B cell (primary cell): ENCODE results near the gene KCNJ4. TPM values are rescaled to one million over a fixed set of nuclear protein-coding genes. Genes with fewer than 3 reads are reported as not detected.

Source experiments
- ATAC-seq: fragments of 200-7000 bp; cut with Tn5 transposase; one replicate; pipeline ENCODE4 v1.10.0; 2021; ENCODE audit warnings: low read depth, mild to moderate bottlenecking, moderate number of reproducible peaks, moderate library complexity
- CTCF ChIA-PET: fragments of 350-600 bp; sonication (Branson Sonifier 250); formaldehyde crosslinking; loops from one replicate; lab custom pipeline; 2021; ENCODE audit warnings: antibody characterized with exemption, inconsistent platforms; lab: Charles Lee
- POLR2A ChIA-PET: fragments of 350-600 bp; sonication (Branson Sonifier 250); formaldehyde crosslinking; loops from one replicate; lab custom pipeline; 2021; ENCODE audit warnings: antibody characterized with exemption; lab: Charles Lee
- DNase-seq: peaks from one replicate; pipeline ENCODE4 v3.0.0; 2013
- H2AFZ ChIP-seq: 2 replicates; pipeline ENCODE4 v1.6.1; 2012; ENCODE audit warnings: mild to moderate bottlenecking, low read depth, low read length; ENCODE audit not compliant: insufficient read depth, poor library complexity, severe bottlenecking
- H3K27ac ChIP-seq, 2 donors: 1 replicate in 1 of 2; 2 replicates in 1 of 2; pipeline ENCODE4 v1.5.1; 2012 to 2013; ENCODE audit warnings: low read length in 2 of 2, mild to moderate bottlenecking in 2 of 2, moderate library complexity in 1 of 2
- H3K27me3 ChIP-seq, 4 experiments: fragments of 200-600 bp in 1 of 4; sonication (generic) in 1 of 4; replicated peaks in 1 of 4; 1 replicate in 2 of 4; 2 replicates in 2 of 4; pipeline versions ENCODE4 v1.6.1 to v1.7.0; 2013 to 2016; ENCODE audit warnings: low read length in 3 of 4, mild to moderate bottlenecking in 2 of 4, mixed read lengths in 1 of 4, moderate library complexity in 1 of 4; ENCODE audit not compliant: insufficient read depth in 4 of 4, control insufficient read depth in 3 of 4; ENCODE audit errors: control extremely low read depth in 1 of 4
- H3K36me3 ChIP-seq, 2 experiments: replicated peaks in 1 of 2; 1 replicate in 1 of 2; 2 replicates in 1 of 2; pipeline versions ENCODE4 v1.6.1 to v1.7.1; 2013; ENCODE audit warnings: low read length in 1 of 2; ENCODE audit not compliant: insufficient read depth in 2 of 2, control insufficient read depth in 1 of 2; ENCODE audit errors: control extremely low read depth in 1 of 2, extremely low read depth in 1 of 2
- H3K4me1 ChIP-seq, 2 donors: fragments of 200-600 bp in 1 of 2; sonication (generic) in 1 of 2; 1 replicate in 1 of 2; 2 replicates in 1 of 2; pipeline versions ENCODE4 v1.5.1 to v1.6.1; 2013 to 2017; ENCODE audit warnings: low read length in 2 of 2; ENCODE audit not compliant: control insufficient read depth in 2 of 2, insufficient read depth in 2 of 2
- H3K4me2 ChIP-seq: replicated peaks from 2 replicates; pipeline ENCODE3; 2012; ENCODE audit warnings: mild to moderate bottlenecking, low read depth, low read length; ENCODE audit not compliant: poor library complexity, severe bottlenecking
- H3K4me3 ChIP-seq, 5 experiments: fragments of 200-600 bp in 1 of 5; sonication (generic) in 1 of 5; 1 replicate in 3 of 5; 2 replicates in 2 of 5; pipeline versions ENCODE4 v1.5.1 to v1.7.0; 2011 to 2016; ENCODE audit warnings: low read length in 4 of 5, mild to moderate bottlenecking in 4 of 5, low read depth in 2 of 5, control low read depth in 1 of 5, moderate library complexity in 1 of 5; ENCODE audit not compliant: insufficient read depth in 1 of 5; ENCODE audit errors: control extremely low read depth in 1 of 5, extremely low read depth in 1 of 5
- H3K79me2 ChIP-seq: fragments of 200-600 bp; sonication (generic); one replicate; pipeline ENCODE4 v1.6.0; 2016; ENCODE audit warnings: low read length; ENCODE audit not compliant: control insufficient read depth, insufficient read depth
- H3K9ac ChIP-seq: fragments of 200-600 bp; sonication (generic); 2 replicates; pipeline ENCODE4 v1.6.1; 2017; ENCODE audit warnings: mild to moderate bottlenecking, low read length, moderate library complexity
- H3K9me3 ChIP-seq, 3 donors: one replicate each; pipeline versions ENCODE4 v1.6.1 to v1.7.1; 2013; ENCODE audit warnings: low read length in 2 of 3; ENCODE audit not compliant: control insufficient read depth in 2 of 3, insufficient read depth in 1 of 3; ENCODE audit errors: control extremely low read depth in 1 of 3
- H4K20me1 ChIP-seq: 2 replicates; pipeline ENCODE4 v1.6.0; 2012; ENCODE audit warnings: mild to moderate bottlenecking, low read length; ENCODE audit not compliant: insufficient read depth, control insufficient read depth, poor library complexity, severe bottlenecking
- H3K27ac Mint-ChIP-seq: one replicate; pipeline ENCODE4 v1.8.0; 2021; ENCODE audit warnings: mixed read lengths
- H3K27me3 Mint-ChIP-seq: one replicate; pipeline ENCODE4 v1.8.0; 2021; ENCODE audit warnings: mixed read lengths
- H3K4me1 Mint-ChIP-seq: one replicate; pipeline ENCODE4 v1.8.0; 2021; ENCODE audit warnings: mixed read lengths
- H3K4me3 Mint-ChIP-seq: one replicate; pipeline ENCODE4 v1.8.0; 2021; ENCODE audit warnings: mixed read lengths
- H3K9me3 Mint-ChIP-seq: one replicate; pipeline ENCODE4 v1.8.0; 2022; ENCODE audit warnings: mixed read lengths; ENCODE audit not compliant: insufficient read depth
- EZH2 ChIP-seq: IDR thresholded peaks from 2 replicates; pipeline ENCODE4 v1.6.1; 2012; ENCODE audit warnings: borderline replicate concordance, low read depth, mild to moderate bottlenecking, moderate library complexity, low read length; ENCODE audit not compliant: insufficient read depth, poor library complexity, severe bottlenecking
- WGBS: methylation state at CpG from one replicate; pipeline ENCODE4 v1.1.5; 2013; ENCODE audit warnings: missing lambda C conversion rate; ENCODE audit not compliant: insufficient coverage; 5-methylcytosine and 5-hydroxymethylcytosine counted together
- intact Hi-C: fragments of 100-400 bp; cut with micrococcal nuclease; formaldehyde crosslinking; loops from one replicate; pipeline ENCODE4 v1.10.0; 2022
- polyA plus RNA-seq: library from polyadenylated mRNA; depleted of rRNA; stranded (reverse); fragments of >200 nt; gene quantifications from 2 replicates; pipeline ENCODE4 v1.2.3, GENCODE V29; 2012
- total RNA-seq, 2 donors: library from RNA; stranded (reverse); fragments of 120-200 nt in 1 of 2; gene quantifications; 1 replicate in 1 of 2; 2 replicates in 1 of 2; pipeline versions ENCODE4 v1.2.3 to v1.2.4, GENCODE V29; 2013 to 2022
- TF ChIP-seq, protein P1 (sequence below): fragments of 200-600 bp; IDR thresholded peaks from one replicate; pipeline ENCODE4 v1.8.0; 2022; ENCODE audit warnings: antibody characterized with exemption, mild to moderate bottlenecking

KCNJ4 gene
- total and polyA plus RNA-seq, 2 donors (not counting 1 experiment from before 2014, with no cell fraction given), result not detected

DNA sequence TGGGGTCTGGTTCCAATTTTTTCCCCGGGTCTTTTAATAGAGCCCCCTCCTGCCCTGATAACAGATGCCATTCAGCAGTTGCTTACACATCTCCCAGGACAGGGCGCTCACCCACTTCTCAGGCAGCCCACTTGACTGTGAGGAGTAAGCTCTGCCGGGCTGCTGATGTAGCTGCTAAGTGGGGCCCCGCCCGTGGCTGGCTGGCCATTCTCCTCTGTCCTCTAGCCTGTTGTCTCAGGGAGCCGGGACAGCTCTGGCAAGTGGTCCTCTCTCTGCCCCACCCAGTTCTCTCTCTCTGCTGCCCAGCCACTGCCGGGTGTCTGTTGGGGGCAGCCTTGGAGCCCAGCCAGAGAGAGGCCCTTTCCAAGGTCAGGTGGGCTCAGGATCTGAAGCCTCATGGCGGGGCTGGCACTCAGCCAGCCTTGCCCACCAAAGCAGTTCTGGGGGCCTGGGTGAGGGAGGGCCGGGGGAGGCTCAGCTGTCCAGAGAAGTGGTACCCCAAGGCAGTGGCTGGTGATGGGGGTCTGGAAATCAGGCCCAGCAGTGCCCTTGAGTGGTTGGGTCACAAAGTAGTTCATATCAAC is 8.9 kb downstream of the KCNJ4 start:
- intact Hi-C loops, result no loop called here
- WGBS, result 86% methylated on average over 8 of the region's 9 CpGs
- H3K4me1 ChIP-seq, result no peaks in the 10 kb centered on the region
- peaks cover 0 to 12% (median 3%) of the 10 kb centered on the region in 4 experiments for H3K27me3 ChIP-seq
- Mint-ChIP-seq H3K4me3 (no peak overlapping the region), H3K27ac (no peak overlapping the region), H3K4me1 (no peaks in the 10 kb centered on the region), H3K9me3 (no peaks in the 10 kb centered on the region), H3K27me3 (peaks cover 39% of the 10 kb centered on the region)
- H3K4me2 ChIP-seq, result no peak overlapping the region
- H4K20me1 ChIP-seq, result no peaks in the 10 kb centered on the region
- ChIA-PET CTCF (interaction anchor here (0.7 kb wide), 1 partner anchor 95 kb away, joined by 3 read pairs; no protein-coding TSS in a partner anchor), POLR2A (no interaction called here)
- H3K9me3 ChIP-seq, result no peaks in the 10 kb centered on the region
- no peak overlapping the region for H3K27ac ChIP-seq
- ATAC-seq (no peak), DNase-seq (no peak)
- no peak overlapping the region for H3K4me3 ChIP-seq
- H2AFZ ChIP-seq, result no peak overlapping the region
- H3K9ac ChIP-seq, result no peak overlapping the region
- H3K36me3 ChIP-seq, result no peaks in the 10 kb centered on the region
- TF ChIP-seq EZH2, result no peak
- TF ChIP-seq, protein P1, sequence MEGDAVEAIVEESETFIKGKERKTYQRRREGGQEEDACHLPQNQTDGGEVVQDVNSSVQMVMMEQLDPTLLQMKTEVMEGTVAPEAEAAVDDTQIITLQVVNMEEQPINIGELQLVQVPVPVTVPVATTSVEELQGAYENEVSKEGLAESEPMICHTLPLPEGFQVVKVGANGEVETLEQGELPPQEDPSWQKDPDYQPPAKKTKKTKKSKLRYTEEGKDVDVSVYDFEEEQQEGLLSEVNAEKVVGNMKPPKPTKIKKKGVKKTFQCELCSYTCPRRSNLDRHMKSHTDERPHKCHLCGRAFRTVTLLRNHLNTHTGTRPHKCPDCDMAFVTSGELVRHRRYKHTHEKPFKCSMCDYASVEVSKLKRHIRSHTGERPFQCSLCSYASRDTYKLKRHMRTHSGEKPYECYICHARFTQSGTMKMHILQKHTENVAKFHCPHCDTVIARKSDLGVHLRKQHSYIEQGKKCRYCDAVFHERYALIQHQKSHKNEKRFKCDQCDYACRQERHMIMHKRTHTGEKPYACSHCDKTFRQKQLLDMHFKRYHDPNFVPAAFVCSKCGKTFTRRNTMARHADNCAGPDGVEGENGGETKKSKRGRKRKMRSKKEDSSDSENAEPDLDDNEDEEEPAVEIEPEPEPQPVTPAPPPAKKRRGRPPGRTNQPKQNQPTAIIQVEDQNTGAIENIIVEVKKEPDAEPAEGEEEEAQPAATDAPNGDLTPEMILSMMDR, result no peak
- no peaks in the 10 kb centered on the region for H3K79me2 ChIP-seq

GRCh38 chr22:38444783-38445182 is 10.2 kb downstream of the KCNJ4 start:
- Mint-ChIP-seq H3K27me3 (peaks cover 32% of the 10 kb centered on the region), H3K4me1 (no peaks in the 10 kb centered on the region), H3K9me3 (no peaks in the 10 kb centered on the region), H3K27ac (no peak overlapping the region), H3K4me3 (no peak overlapping the region)
- no peaks in the 10 kb centered on the region for H4K20me1 ChIP-seq
- 98% methylated on average over 8 of the region's 10 CpGs for WGBS
- no peaks in the 10 kb centered on the region for H3K36me3 ChIP-seq
- no peak for ATAC-seq
- H3K9me3 ChIP-seq, result no peaks in the 10 kb centered on the region
- H3K4me2 ChIP-seq, result no peak overlapping the region
- intact Hi-C loops, result no loop called here
- DNase-seq, result no peak
- POLR2A ChIA-PET, result no interaction called here
- TF ChIP-seq, protein P1, result no peak
- no peak for TF ChIP-seq EZH2
- peaks cover 0 to 12% (median 3%) of the 10 kb centered on the region in 4 experiments for H3K27me3 ChIP-seq
- H3K9ac ChIP-seq, result no peak overlapping the region
- CTCF ChIA-PET, result no interaction called here
- H3K27ac ChIP-seq, result no peak overlapping the region
- H2AFZ ChIP-seq, result no peak overlapping the region
- no peaks in the 10 kb centered on the region for H3K79me2 ChIP-seq
- no peaks in the 10 kb centered on the region for H3K4me1 ChIP-seq
- H3K4me3 ChIP-seq, result no peak overlapping the region
